Neural cell (in vitro differentiated cells): ENCODE results near the gene CHD2. TPM values are rescaled to one million over a fixed set of nuclear protein-coding genes. Genes with fewer than 3 reads are reported as not detected.

Experiments
- H2AFZ ChIP-seq: fragments of 200-600, 300-800 bp; sonication (generic), shearing (Covaris generic); 2 replicates; pipeline ENCODE4 v1.6.0; 2014; ENCODE audit warnings: low read depth, mild to moderate bottlenecking, antibody characterized with exemption, low read length, moderate library complexity
- H3F3A ChIP-seq: fragments of 200-600 bp; shearing (Covaris generic); 2 replicates; pipeline ENCODE4 v1.6.1; 2016; ENCODE audit warnings: mild to moderate bottlenecking, moderate library complexity, mixed read lengths, antibody characterized with exemption, low read length; ENCODE audit not compliant: insufficient read depth, poor library complexity, severe bottlenecking
- H3K27ac ChIP-seq: fragments of 200-600, 300-800 bp; sonication (generic), shearing (Covaris generic); 2 replicates; pipeline ENCODE4 v1.5.1; 2014; ENCODE audit warnings: mild to moderate bottlenecking, low read length, moderate library complexity
- H3K27me3 ChIP-seq: fragments of 300-800, 200-600 bp; sonication (generic), shearing (Covaris generic); 2 replicates; pipeline ENCODE4 v1.6.0; 2014; ENCODE audit warnings: mild to moderate bottlenecking, low read depth, low read length, moderate library complexity; ENCODE audit not compliant: insufficient read depth
- H3K36me3 ChIP-seq: fragments of 300-800, 200-600 bp; sonication (generic), shearing (Covaris generic); 2 replicates; pipeline ENCODE4 v1.5.1; 2014; ENCODE audit warnings: mild to moderate bottlenecking, antibody characterized with exemption, low read length, moderate library complexity; ENCODE audit not compliant: insufficient read depth
- H3K4me2 ChIP-seq: fragments of 300-800, 200-600 bp; sonication (generic), shearing (Covaris generic); 2 replicates; pipeline ENCODE4 v1.6.0; 2014; ENCODE audit warnings: mild to moderate bottlenecking, low read length
- H3K4me3 ChIP-seq: fragments of 300-800, 200-600 bp; sonication (generic), shearing (Covaris generic); 2 replicates; pipeline ENCODE4 v1.5.1; 2014; ENCODE audit warnings: mild to moderate bottlenecking, low read length, moderate library complexity
- H3K79me2 ChIP-seq: fragments of 200-600 bp; shearing (Covaris generic); replicated peaks from 2 replicates; pipeline ENCODE4 v1.6.0; 2014; ENCODE audit warnings: mild to moderate bottlenecking, low read length, moderate library complexity; ENCODE audit not compliant: insufficient read depth
- H3K9ac ChIP-seq: fragments of 300-800, 200-600 bp; sonication (generic), shearing (Covaris generic); 2 replicates; pipeline ENCODE4 v1.6.1; 2016; ENCODE audit warnings: mild to moderate bottlenecking, low read length, mixed read lengths
- H3K9me2 ChIP-seq: fragments of 200-600 bp; shearing (Covaris generic); 2 replicates; pipeline ENCODE4 v1.6.1; 2016; ENCODE audit warnings: mild to moderate bottlenecking, low read length, mixed read lengths; ENCODE audit not compliant: insufficient read depth
- H3K9me3 ChIP-seq: fragments of 200-600, 300-800 bp; sonication (generic), shearing (Covaris generic); 2 replicates; pipeline ENCODE4 v1.6.1; 2016; ENCODE audit warnings: mild to moderate bottlenecking, mixed run types, low read length, moderate library complexity, mixed read lengths
- H4K20me1 ChIP-seq: fragments of 200-600 bp; shearing (Covaris generic); 2 replicates; pipeline ENCODE4 v1.6.1; 2016; ENCODE audit warnings: mild to moderate bottlenecking, mixed run types; ENCODE audit not compliant: insufficient read depth
- CTCF ChIP-seq: fragments of 450-650 bp; IDR thresholded peaks from 2 replicates; pipeline ENCODE4 v1.5.1; 2014; ENCODE audit warnings: antibody characterized with exemption, mild to moderate bottlenecking, moderate library complexity; ENCODE audit not compliant: poor library complexity, severe bottlenecking
- EP300 ChIP-seq: fragments of 450-650 bp; conservative IDR thresholded peaks from 2 replicates; pipeline ENCODE4 v1.6.1; 2014; ENCODE audit warnings: antibody characterized with exemption, mild to moderate bottlenecking, moderate library complexity; ENCODE audit not compliant: poor library complexity, severe bottlenecking
- EZH2 ChIP-seq: fragments of 200-600, 300-800 bp; shearing (Covaris generic), sonication (generic); IDR thresholded peaks from 2 replicates; pipeline ENCODE4 v1.6.1; 2014; ENCODE audit warnings: antibody characterized with exemption, low read length, borderline replicate concordance, mild to moderate bottlenecking; ENCODE audit not compliant: insufficient read depth, poor library complexity, severe bottlenecking
- MXI1 ChIP-seq: fragments of 450-650 bp; conservative IDR thresholded peaks from 2 replicates; pipeline ENCODE4 v1.6.1; 2014; ENCODE audit warnings: antibody characterized with exemption, mild to moderate bottlenecking; ENCODE audit not compliant: poor library complexity, severe bottlenecking
- RAD21 ChIP-seq: fragments of 450-650 bp; conservative IDR thresholded peaks from 2 replicates; pipeline ENCODE4 v1.6.1; 2014; ENCODE audit warnings: antibody characterized with exemption, mild to moderate bottlenecking, moderate library complexity
- SMC3 ChIP-seq: fragments of 450-650 bp; conservative IDR thresholded peaks from 2 replicates; pipeline ENCODE4 v1.6.1; 2014; ENCODE audit warnings: antibody characterized with exemption, mild to moderate bottlenecking, moderate library complexity; ENCODE audit not compliant: poor library complexity
- TAF1 ChIP-seq: IDR thresholded peaks from 2 replicates; pipeline ENCODE4 v1.6.1; 2012; ENCODE audit warnings: low read depth
- polyA plus RNA-seq: library from polyadenylated mRNA; depleted of rRNA; stranded (reverse); fragments of >200 nt; gene quantifications from 2 replicates; pipeline ENCODE4 v1.2.3, GENCODE V29; 2014
- TF ChIP-seq, protein P1 (sequence below): IDR thresholded peaks from 2 replicates; pipeline ENCODE4 v1.6.1; 2012; ENCODE audit warnings: borderline replicate concordance

CHD2 gene
- polyA plus RNA-seq, 1 donor from 2014 or later, result 113 TPM

GRCh38 chr15:92959219-92959618 lies 59.1 kb downstream of the CHD2 start:
- H3K36me3 ChIP-seq, result peaks cover 59% of the 10 kb centered on the region
- peaks cover 43% of the 10 kb centered on the region for H3K79me2 ChIP-seq
- H3F3A ChIP-seq, result peaks cover 6% of the 10 kb centered on the region
- H3K4me2 ChIP-seq, result no peak overlapping the region
- no peaks in the 10 kb centered on the region for H3K9me2 ChIP-seq
- H4K20me1 ChIP-seq, result no peaks in the 10 kb centered on the region
- H3K27me3 ChIP-seq, result no peaks in the 10 kb centered on the region
- H3K4me3 ChIP-seq, result no peak overlapping the region
- H3K9me3 ChIP-seq, result peaks cover 3% of the 10 kb centered on the region
- H2AFZ ChIP-seq, result no peak overlapping the region
- no peak for TF ChIP-seq EP300
- TF ChIP-seq, protein P1, sequence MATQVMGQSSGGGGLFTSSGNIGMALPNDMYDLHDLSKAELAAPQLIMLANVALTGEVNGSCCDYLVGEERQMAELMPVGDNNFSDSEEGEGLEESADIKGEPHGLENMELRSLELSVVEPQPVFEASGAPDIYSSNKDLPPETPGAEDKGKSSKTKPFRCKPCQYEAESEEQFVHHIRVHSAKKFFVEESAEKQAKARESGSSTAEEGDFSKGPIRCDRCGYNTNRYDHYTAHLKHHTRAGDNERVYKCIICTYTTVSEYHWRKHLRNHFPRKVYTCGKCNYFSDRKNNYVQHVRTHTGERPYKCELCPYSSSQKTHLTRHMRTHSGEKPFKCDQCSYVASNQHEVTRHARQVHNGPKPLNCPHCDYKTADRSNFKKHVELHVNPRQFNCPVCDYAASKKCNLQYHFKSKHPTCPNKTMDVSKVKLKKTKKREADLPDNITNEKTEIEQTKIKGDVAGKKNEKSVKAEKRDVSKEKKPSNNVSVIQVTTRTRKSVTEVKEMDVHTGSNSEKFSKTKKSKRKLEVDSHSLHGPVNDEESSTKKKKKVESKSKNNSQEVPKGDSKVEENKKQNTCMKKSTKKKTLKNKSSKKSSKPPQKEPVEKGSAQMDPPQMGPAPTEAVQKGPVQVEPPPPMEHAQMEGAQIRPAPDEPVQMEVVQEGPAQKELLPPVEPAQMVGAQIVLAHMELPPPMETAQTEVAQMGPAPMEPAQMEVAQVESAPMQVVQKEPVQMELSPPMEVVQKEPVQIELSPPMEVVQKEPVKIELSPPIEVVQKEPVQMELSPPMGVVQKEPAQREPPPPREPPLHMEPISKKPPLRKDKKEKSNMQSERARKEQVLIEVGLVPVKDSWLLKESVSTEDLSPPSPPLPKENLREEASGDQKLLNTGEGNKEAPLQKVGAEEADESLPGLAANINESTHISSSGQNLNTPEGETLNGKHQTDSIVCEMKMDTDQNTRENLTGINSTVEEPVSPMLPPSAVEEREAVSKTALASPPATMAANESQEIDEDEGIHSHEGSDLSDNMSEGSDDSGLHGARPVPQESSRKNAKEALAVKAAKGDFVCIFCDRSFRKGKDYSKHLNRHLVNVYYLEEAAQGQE, result no peak
- no peak for TF ChIP-seq RAD21
- no peak for TF ChIP-seq EZH2
- TF ChIP-seq MXI1, result no peak
- TF ChIP-seq CTCF, result no peak
- H3K27ac ChIP-seq, result no peak overlapping the region
- no peak overlapping the region for H3K9ac ChIP-seq

DNA sequence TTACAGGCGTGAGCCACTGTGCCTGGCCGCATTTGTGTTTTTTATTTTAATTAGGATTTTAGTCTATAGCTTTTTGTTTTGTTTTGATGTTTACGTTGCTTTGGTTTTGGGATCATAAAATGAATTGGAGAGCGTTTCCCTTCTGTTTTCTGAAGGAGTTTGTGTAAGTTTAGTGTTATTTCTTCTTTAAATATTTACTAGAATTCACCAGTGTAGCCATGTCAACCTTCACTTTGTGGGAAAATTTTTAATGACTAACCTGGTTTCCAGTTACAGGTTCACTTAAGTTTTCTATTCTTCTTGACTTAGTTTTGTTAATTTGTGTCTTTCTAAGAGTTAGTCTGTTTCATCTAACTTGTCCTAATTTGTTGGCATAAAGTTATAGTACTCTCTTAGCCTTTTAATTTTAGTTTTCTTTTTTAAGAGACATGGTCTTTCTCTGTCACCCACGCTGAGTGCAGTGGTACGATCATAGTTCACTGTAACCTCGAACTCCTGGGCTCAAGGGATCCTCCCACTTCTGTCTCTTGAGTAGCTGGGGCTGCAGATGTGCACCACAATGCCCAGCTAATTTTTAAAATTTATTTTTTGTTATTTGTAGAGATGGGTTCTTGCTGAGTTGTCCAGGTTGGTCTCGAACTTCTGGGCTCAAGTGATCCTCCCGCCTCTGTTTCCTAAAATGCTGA lies 61.0 kb downstream of the CHD2 start:
- H4K20me1 ChIP-seq, result no peaks in the 10 kb centered on the region
- no peak overlapping the region for H3K4me3 ChIP-seq
- peaks cover 46% of the 10 kb centered on the region for H3K79me2 ChIP-seq
- no peaks in the 10 kb centered on the region for H3K27me3 ChIP-seq
- peaks cover 3% of the 10 kb centered on the region for H3K9me3 ChIP-seq
- no peak overlapping the region for H3K9ac ChIP-seq
- H3K27ac ChIP-seq, result no peak overlapping the region
- TF ChIP-seq SMC3 (no peak), MXI1 (no peak), TAF1 (no peak), CTCF (no peak)
- TF ChIP-seq, protein P1, result no peak
- H3K4me2 ChIP-seq, result no peak overlapping the region
- H3F3A ChIP-seq, result peaks cover 3% of the 10 kb centered on the region
- no peaks in the 10 kb centered on the region for H3K9me2 ChIP-seq
- no peak overlapping the region for H2AFZ ChIP-seq
- peaks cover 43% of the 10 kb centered on the region for H3K36me3 ChIP-seq
